ENCODE measurements around the gene EVC2. TPM values are rescaled to one million over a fixed set of nuclear protein-coding genes. Genes with fewer than 3 reads are reported as not detected.

Gene EVC2
- total RNA-seq, 1 experiment from 2014 or later: 7.8 TPM

DNA sequence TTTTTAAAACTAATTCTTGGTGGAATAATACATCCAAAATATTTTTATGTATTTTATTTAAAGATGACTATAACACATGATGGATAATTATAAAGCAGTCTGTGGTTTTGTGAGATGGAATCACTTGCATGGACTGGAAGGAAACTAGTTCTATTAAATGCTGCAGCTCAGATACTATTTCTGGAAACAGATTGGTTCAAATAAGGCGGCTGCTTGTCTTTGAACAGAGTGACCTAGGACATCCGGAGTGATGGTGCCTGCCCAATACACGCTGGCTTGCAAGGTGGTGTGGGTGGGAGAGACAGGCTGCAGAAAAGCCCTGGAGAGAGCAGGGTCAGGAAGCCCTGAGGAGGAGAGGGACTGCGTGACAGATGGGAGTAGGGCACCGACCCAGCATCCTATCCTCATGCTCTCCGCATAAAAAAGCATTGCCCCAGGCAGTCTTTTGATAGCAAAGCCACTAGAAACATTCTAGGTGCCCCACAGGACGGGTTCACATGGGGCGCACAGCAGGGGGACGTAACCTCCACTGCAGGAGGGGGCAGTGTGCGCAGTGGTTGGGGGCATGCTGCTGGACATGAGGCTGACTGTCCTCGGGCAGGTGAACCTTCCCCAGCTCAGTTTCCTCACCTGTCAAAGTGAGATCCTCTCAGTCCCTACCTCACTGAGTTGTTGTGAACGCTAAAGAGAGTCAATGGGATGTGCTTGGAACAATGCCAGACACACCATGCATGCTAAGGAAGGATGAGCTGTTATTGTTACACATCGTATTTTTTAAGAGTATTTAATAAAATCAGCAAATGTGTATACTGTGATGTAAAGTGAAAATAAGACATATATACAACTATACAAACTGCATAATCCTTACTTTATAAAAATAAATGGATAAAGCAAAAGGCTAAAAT is 71.3 kb downstream of the EVC2 start:
- DNase-seq: no peak
- H3K23me2 ChIP-seq (ENCODE audit: insufficient read length, low read depth, low read length, poor library complexity, severe bottlenecking): no peaks in the 10 kb centered on the region
- Mint-ChIP-seq H3K4me1 (peaks cover 15 to 19% of the 10 kb centered on the region in 2 experiments), H3K27ac (no peak overlapping the region), H3K27me3 (ENCODE audit: low read depth) (no peaks in the 10 kb centered on the region), H3K9me3 (no peaks in the 10 kb centered on the region), H3K36me3 (ENCODE audit: insufficient read depth in 1 of 3, low read depth in 3 of 3) (peaks cover 8 to 23% (median 16%) of the 10 kb centered on the region in 3 experiments), H3K4me3 (no peak overlapping the region)
- H3K79me2 ChIP-seq (ENCODE audit: insufficient read depth, low read length): no peaks in the 10 kb centered on the region
- H4K20me1 ChIP-seq (ENCODE audit: control insufficient read depth, insufficient read depth, insufficient read length): no peaks in the 10 kb centered on the region
- no peak overlapping the region for H4K91ac ChIP-seq (ENCODE audit: insufficient read length, low read depth, low read length)
- H3K4me2 ChIP-seq (ENCODE audit: insufficient read depth, insufficient read length, low read length): no peak overlapping the region
- no peak overlapping the region for H2AK5ac ChIP-seq (ENCODE audit: insufficient read length, low read length)
- no peak overlapping the region for H2BK12ac ChIP-seq (ENCODE audit: insufficient read length, low read depth, low read length)
- H3K9ac ChIP-seq (ENCODE audit: extremely low read depth, insufficient read length, low read length): no peak overlapping the region
- no peak overlapping the region for H3K56ac ChIP-seq (ENCODE audit: insufficient read length, low read depth, low read length)
- WGBS (ENCODE audit: extremely low coverage, insufficient read length, low lambda C conversion rate): no CpG with 5 or more reads among the region's 13 CpGs
- H3K4ac ChIP-seq (ENCODE audit: low read depth, low read length): no peak overlapping the region
- no peak overlapping the region for H2BK5ac ChIP-seq (ENCODE audit: insufficient read length, low read length)
- H3K14ac ChIP-seq (ENCODE audit: insufficient read depth, low read length): no peak overlapping the region
- no peaks in the 10 kb centered on the region for H3K79me1 ChIP-seq (ENCODE audit: insufficient read depth, low read depth, low read length, poor library complexity, severe bottlenecking)
- no peak overlapping the region for H3K18ac ChIP-seq (ENCODE audit: insufficient read length, low read depth, low read length)
- H3K27ac ChIP-seq (ENCODE audit: insufficient read length, low read depth, low read length): no peak overlapping the region
- no peak overlapping the region for H2BK15ac ChIP-seq (ENCODE audit: low read depth, low read length)
- no peak overlapping the region for H4K5ac ChIP-seq (ENCODE audit: insufficient read length, low read depth, low read length)
- no peak overlapping the region for H4K8ac ChIP-seq (replicated peaks; ENCODE audit: insufficient read length, low read depth, low read length)
- H3T11ph ChIP-seq (ENCODE audit: low read length): no peak overlapping the region
- H3K4me1 ChIP-seq (ENCODE audit: insufficient read depth, low read length): no peaks in the 10 kb centered on the region; the same call in 1 of the 2 replicates
- no peak overlapping the region for H2AFZ ChIP-seq (ENCODE audit: low read length)
- no peak overlapping the region for H2BK20ac ChIP-seq (ENCODE audit: low read depth, low read length, poor library complexity, severe bottlenecking)
- TF ChIP-seq, protein P1, sequence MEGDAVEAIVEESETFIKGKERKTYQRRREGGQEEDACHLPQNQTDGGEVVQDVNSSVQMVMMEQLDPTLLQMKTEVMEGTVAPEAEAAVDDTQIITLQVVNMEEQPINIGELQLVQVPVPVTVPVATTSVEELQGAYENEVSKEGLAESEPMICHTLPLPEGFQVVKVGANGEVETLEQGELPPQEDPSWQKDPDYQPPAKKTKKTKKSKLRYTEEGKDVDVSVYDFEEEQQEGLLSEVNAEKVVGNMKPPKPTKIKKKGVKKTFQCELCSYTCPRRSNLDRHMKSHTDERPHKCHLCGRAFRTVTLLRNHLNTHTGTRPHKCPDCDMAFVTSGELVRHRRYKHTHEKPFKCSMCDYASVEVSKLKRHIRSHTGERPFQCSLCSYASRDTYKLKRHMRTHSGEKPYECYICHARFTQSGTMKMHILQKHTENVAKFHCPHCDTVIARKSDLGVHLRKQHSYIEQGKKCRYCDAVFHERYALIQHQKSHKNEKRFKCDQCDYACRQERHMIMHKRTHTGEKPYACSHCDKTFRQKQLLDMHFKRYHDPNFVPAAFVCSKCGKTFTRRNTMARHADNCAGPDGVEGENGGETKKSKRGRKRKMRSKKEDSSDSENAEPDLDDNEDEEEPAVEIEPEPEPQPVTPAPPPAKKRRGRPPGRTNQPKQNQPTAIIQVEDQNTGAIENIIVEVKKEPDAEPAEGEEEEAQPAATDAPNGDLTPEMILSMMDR (conservative IDR thresholded peaks at IDR 0.05): no peak
- H3K9me3 ChIP-seq (ENCODE audit: control insufficient read depth, low read depth, low read length): no peaks in the 10 kb centered on the region
- H3K23ac ChIP-seq (ENCODE audit: insufficient read length, low read depth, low read length): no peak overlapping the region
- H2BK120ac ChIP-seq (ENCODE audit: low read depth, low read length, poor library complexity, severe bottlenecking): no peak overlapping the region
- H3K27me3 ChIP-seq (ENCODE audit: insufficient read depth, low read length): no peaks in the 10 kb centered on the region
